ENCODE data around the gene FOXO3. TPM values are rescaled to one million over a fixed set of nuclear protein-coding genes. Genes with fewer than 3 reads are reported as not detected.
"Not testable (repeated sequence)": the region's sequence is repeated elsewhere in the genome, so short reads cannot be mapped to it uniquely, and the experiment has no call there.

FOXO3 gene
- total RNA-seq, 1 donor from 2014 or later, result 34.6 TPM

DNA sequence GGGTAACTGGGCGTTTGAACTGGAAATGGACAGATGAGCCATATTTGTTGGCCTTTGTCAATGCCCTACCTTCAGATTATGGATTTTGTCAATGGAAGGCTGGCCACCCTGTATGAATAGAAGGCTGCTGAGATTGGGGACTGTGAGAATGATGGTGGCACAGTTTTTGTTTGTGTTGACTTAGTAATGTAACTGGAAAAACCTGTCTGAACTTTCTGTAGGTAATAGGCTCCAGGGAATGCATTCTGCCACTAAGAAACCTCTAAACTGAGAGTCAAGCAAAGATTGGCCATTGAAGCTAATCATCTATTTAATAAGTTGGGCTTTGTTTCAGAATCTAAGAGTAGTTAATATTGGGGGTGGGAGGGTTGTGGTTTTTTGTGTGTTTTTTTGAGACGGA lies 97.5 kb downstream of the FOXO3 start:
- H3K4me1 Mint-ChIP-seq (ENCODE audit: unreplicated experiment), result no peaks in the 10 kb centered on the region
- no peaks in the 10 kb centered on the region for H3K27me3 Mint-ChIP-seq (ENCODE audit: unreplicated experiment)
- no peak overlapping the region for H3K4me3 Mint-ChIP-seq (ENCODE audit: unreplicated experiment)
- H3K36me3 Mint-ChIP-seq (ENCODE audit: low read depth, unreplicated experiment), result no peaks in the 10 kb centered on the region
- no peak overlapping the region for H3K27ac Mint-ChIP-seq (ENCODE audit: unreplicated experiment)
- TF ChIP-seq, protein P1, sequence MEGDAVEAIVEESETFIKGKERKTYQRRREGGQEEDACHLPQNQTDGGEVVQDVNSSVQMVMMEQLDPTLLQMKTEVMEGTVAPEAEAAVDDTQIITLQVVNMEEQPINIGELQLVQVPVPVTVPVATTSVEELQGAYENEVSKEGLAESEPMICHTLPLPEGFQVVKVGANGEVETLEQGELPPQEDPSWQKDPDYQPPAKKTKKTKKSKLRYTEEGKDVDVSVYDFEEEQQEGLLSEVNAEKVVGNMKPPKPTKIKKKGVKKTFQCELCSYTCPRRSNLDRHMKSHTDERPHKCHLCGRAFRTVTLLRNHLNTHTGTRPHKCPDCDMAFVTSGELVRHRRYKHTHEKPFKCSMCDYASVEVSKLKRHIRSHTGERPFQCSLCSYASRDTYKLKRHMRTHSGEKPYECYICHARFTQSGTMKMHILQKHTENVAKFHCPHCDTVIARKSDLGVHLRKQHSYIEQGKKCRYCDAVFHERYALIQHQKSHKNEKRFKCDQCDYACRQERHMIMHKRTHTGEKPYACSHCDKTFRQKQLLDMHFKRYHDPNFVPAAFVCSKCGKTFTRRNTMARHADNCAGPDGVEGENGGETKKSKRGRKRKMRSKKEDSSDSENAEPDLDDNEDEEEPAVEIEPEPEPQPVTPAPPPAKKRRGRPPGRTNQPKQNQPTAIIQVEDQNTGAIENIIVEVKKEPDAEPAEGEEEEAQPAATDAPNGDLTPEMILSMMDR (IDR thresholded peaks at IDR 0.05; ENCODE audit: unreplicated experiment), result no peak
- no peaks in the 10 kb centered on the region for H3K9me3 Mint-ChIP-seq (ENCODE audit: unreplicated experiment)
- no peak for DNase-seq (ENCODE audit: low spot score)

- not testable (repeated sequence) for H3K9me3 Mint-ChIP-seq (ENCODE audit: unreplicated experiment); H3K27me3 Mint-ChIP-seq (ENCODE audit: unreplicated experiment); H3K27ac Mint-ChIP-seq (ENCODE audit: unreplicated experiment); H3K4me1 Mint-ChIP-seq (ENCODE audit: unreplicated experiment); DNase-seq (ENCODE audit: low spot score); H3K36me3 Mint-ChIP-seq (ENCODE audit: low read depth, unreplicated experiment); H3K4me3 Mint-ChIP-seq (ENCODE audit: unreplicated experiment)
Observed at GRCh38 chr6:108658785-108659184, 98.1 kb downstream of the FOXO3 start.

- H3K4me1 Mint-ChIP-seq (ENCODE audit: unreplicated experiment), result no peaks in the 10 kb centered on the region
- no peak overlapping the region for H3K27ac Mint-ChIP-seq (ENCODE audit: unreplicated experiment)
- no peak for DNase-seq (ENCODE audit: low spot score)
- H3K9me3 Mint-ChIP-seq (ENCODE audit: unreplicated experiment), result no peaks in the 10 kb centered on the region
- TF ChIP-seq, protein P1 (IDR thresholded peaks at IDR 0.05; ENCODE audit: unreplicated experiment), result no peak
- H3K36me3 Mint-ChIP-seq (ENCODE audit: low read depth, unreplicated experiment), result peaks cover 6% of the 10 kb centered on the region
- no peaks in the 10 kb centered on the region for H3K27me3 Mint-ChIP-seq (ENCODE audit: unreplicated experiment)
- H3K4me3 Mint-ChIP-seq (ENCODE audit: unreplicated experiment), result no peak overlapping the region
Observed at GRCh38 chr6:108660251-108660650, 99.5 kb downstream of the FOXO3 start.

DNA sequence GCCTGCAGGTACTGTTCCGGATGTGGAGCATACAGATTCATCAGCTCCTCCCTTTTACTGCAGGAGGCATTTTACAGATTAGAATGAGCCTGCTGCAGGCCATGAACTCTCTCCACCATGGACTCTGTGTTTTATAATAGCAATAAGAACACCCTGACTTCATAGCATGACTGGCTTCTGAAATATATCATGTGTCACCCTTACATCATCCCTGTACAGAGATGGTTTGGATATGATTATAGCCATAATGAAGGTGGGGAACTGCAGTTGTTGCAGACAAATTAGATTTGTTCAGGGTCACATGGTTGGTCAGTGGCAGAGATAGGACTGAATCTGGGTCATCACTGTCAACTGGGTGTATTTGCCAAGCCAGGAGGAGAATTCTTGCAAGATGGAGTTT lies 100.7 kb downstream of the FOXO3 start:
- peaks cover 6% of the 10 kb centered on the region for H3K36me3 Mint-ChIP-seq (ENCODE audit: low read depth, unreplicated experiment)
- TF ChIP-seq, protein P1 (IDR thresholded peaks at IDR 0.05; ENCODE audit: unreplicated experiment), result no peak

DNA sequence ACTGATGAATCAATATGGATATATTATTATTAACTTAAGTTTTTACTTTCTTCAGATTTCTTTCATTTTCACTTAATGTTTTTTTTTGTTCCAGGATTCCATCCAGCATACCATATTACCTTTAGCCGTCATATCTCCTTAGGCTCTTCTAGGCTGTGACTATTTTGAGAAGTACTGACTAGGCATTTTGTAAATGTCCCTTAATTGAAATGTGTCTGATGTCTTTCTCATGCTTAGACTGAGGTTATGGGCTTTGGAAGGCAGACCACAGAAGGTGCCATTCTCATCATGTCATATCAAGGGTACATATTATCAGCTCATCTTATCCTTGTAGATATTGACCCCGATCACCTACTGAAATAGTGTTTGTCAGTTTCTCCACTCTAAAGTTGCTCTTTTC lies 101.3 kb downstream of the FOXO3 start:
- Mint-ChIP-seq H3K4me3 (ENCODE audit: unreplicated experiment) (no peak overlapping the region), H3K27ac (ENCODE audit: unreplicated experiment) (no peak overlapping the region)
- TF ChIP-seq, protein P1 (IDR thresholded peaks at IDR 0.05; ENCODE audit: unreplicated experiment), result no peak

More for the DNA sequence above, 100.7 kb downstream of the FOXO3 start:
- DNase-seq (ENCODE audit: low spot score), result no peak
- Mint-ChIP-seq H3K9me3 (ENCODE audit: unreplicated experiment) (no peaks in the 10 kb centered on the region), H3K4me3 (ENCODE audit: unreplicated experiment) (no peak overlapping the region), H3K27me3 (ENCODE audit: unreplicated experiment) (no peaks in the 10 kb centered on the region), H3K27ac (ENCODE audit: unreplicated experiment) (no peak overlapping the region), H3K4me1 (ENCODE audit: unreplicated experiment) (no peaks in the 10 kb centered on the region)

DNA sequence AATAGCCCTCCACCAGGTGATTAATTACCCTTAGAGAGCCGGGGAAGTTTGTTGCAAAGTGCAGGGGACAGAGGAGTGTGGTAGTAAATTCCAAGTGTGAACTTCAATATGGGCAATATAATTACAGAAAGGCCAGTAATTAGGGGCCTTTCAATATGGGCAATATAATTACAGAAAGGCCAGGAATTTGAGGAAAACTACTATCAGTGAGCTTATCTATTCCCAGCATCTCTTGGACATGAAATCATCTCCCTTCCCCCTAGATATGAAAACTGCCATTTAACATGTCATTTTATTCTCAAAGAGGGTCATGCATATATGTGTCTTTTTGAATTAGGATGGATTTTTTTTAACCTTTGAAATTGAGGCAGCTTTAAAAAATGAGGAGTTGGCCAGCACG lies 102.0 kb downstream of the FOXO3 start:
- TF ChIP-seq, protein P1 (IDR thresholded peaks at IDR 0.05; ENCODE audit: unreplicated experiment), result no peak
- H3K9me3 Mint-ChIP-seq (ENCODE audit: unreplicated experiment), result no peaks in the 10 kb centered on the region
- DNase-seq (ENCODE audit: low spot score), result no peak
- no peaks in the 10 kb centered on the region for H3K27me3 Mint-ChIP-seq (ENCODE audit: unreplicated experiment)
- no peaks in the 10 kb centered on the region for H3K4me1 Mint-ChIP-seq (ENCODE audit: unreplicated experiment)
- peaks cover 9% of the 10 kb centered on the region for H3K36me3 Mint-ChIP-seq (ENCODE audit: low read depth, unreplicated experiment)
- no peak overlapping the region for H3K4me3 Mint-ChIP-seq (ENCODE audit: unreplicated experiment)
- H3K27ac Mint-ChIP-seq (ENCODE audit: unreplicated experiment), result no peak overlapping the region

More for the DNA sequence above, 101.3 kb downstream of the FOXO3 start:
- Mint-ChIP-seq H3K9me3 (ENCODE audit: unreplicated experiment) (no peaks in the 10 kb centered on the region), H3K4me1 (ENCODE audit: unreplicated experiment) (no peaks in the 10 kb centered on the region), H3K27me3 (ENCODE audit: unreplicated experiment) (no peaks in the 10 kb centered on the region), H3K36me3 (ENCODE audit: low read depth, unreplicated experiment) (peaks cover 9% of the 10 kb centered on the region)
- no peak for DNase-seq (ENCODE audit: low spot score)

DNA sequence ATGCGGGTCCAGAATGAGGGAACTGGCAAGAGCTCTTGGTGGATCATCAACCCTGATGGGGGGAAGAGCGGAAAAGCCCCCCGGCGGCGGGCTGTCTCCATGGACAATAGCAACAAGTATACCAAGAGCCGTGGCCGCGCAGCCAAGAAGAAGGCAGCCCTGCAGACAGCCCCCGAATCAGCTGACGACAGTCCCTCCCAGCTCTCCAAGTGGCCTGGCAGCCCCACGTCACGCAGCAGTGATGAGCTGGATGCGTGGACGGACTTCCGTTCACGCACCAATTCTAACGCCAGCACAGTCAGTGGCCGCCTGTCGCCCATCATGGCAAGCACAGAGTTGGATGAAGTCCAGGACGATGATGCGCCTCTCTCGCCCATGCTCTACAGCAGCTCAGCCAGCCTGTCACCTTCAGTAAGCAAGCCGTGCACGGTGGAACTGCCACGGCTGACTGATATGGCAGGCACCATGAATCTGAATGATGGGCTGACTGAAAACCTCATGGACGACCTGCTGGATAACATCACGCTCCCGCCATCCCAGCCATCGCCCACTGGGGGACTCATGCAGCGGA lies 102.9 kb downstream of the FOXO3 start:
- DNase-seq (ENCODE audit: low spot score); H3K4me3 Mint-ChIP-seq (ENCODE audit: unreplicated experiment); H3K4me1 Mint-ChIP-seq (ENCODE audit: unreplicated experiment); H3K27ac Mint-ChIP-seq (ENCODE audit: unreplicated experiment); H3K9me3 Mint-ChIP-seq (ENCODE audit: unreplicated experiment); H3K27me3 Mint-ChIP-seq (ENCODE audit: unreplicated experiment); H3K36me3 Mint-ChIP-seq (ENCODE audit: low read depth, unreplicated experiment): not testable (repeated sequence)

Measured in endothelial cell (in vitro differentiated cells).